ENCODE measurements around the gene AKAP13.

AKAP13 gene

GRCh38 chr15:85749261-85750151, 369.1 kb downstream of the AKAP13 start:
- no peak for DNase-seq

GRCh38 chr15:85750319-85751290, 370.2 kb downstream of the AKAP13 start:
- no peak for DNase-seq

- no peak for DNase-seq
Measured at GRCh38 chr15:85751291-85752123, 371.1 kb downstream of the AKAP13 start.

- DNase-seq, result no peak
Measured at GRCh38 chr15:85752124-85752475, 371.7 kb downstream of the AKAP13 start.

- DNase-seq, result peak; percentile 6
Measured at GRCh38 chr15:85752491-85752961, 372.1 kb downstream of the AKAP13 start.

GRCh38 chr15:85753261-85753660, 372.9 kb downstream of the AKAP13 start:
- DNase-seq, result no peak

GRCh38 chr15:85753791-85754452, 373.5 kb downstream of the AKAP13 start:
- no peak for DNase-seq

GRCh38 chr15:85754989-85755388, 374.6 kb downstream of the AKAP13 start:
- no peak for DNase-seq

- DNase-seq, result no peak
Measured at GRCh38 chr15:85755471-85755870, 375.1 kb downstream of the AKAP13 start.

- DNase-seq, result no peak
Measured at GRCh38 chr15:85755942-85756341, 375.5 kb downstream of the AKAP13 start.

GRCh38 chr15:85756411-85757072, 376.1 kb downstream of the AKAP13 start:
- no peak for DNase-seq

- DNase-seq, result no peak
Measured at GRCh38 chr15:85757073-85757938, 376.9 kb downstream of the AKAP13 start.

- DNase-seq, result no peak
Measured at GRCh38 chr15:85757939-85758654, 377.7 kb downstream of the AKAP13 start.

- no peak for DNase-seq
Measured at GRCh38 chr15:85758655-85758978, 378.2 kb downstream of the AKAP13 start.

- no peak for DNase-seq
Measured at GRCh38 chr15:85759376-85759775, 379.0 kb downstream of the AKAP13 start.

- no peak for DNase-seq
Measured at GRCh38 chr15:85760049-85760448, 379.6 kb downstream of the AKAP13 start.

GRCh38 chr15:85760531-85761371, 380.3 kb downstream of the AKAP13 start:
- DNase-seq, result no peak

GRCh38 chr15:85761635-85762034, 381.2 kb downstream of the AKAP13 start:
- no peak for DNase-seq

Data from NCI-H1105 treated with DMSO at 0.1 percent for 48 hours (cell line).